ENCODE results near the gene GLI3.

DNA sequence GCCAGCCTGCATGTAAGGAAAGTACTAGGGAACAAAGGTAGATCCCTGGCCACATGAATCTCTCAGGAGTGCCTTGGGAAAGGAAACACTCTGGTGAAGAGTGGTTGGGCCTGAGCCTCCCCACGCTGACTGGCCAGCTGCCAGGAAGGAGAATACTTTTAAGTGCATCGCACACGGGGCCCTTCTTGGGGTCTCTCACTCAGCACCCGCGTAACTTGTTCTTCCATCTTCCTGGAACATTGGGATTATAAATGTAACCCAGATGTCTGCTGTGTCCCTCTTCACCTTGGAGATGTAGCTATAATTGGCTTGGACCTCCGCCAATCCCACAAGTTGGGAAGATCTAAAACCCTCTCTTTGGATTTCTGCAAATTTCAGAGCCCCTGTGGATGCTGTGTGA is 4.4 kb upstream of the GLI3 start:
- TF ChIP-seq, protein P1, sequence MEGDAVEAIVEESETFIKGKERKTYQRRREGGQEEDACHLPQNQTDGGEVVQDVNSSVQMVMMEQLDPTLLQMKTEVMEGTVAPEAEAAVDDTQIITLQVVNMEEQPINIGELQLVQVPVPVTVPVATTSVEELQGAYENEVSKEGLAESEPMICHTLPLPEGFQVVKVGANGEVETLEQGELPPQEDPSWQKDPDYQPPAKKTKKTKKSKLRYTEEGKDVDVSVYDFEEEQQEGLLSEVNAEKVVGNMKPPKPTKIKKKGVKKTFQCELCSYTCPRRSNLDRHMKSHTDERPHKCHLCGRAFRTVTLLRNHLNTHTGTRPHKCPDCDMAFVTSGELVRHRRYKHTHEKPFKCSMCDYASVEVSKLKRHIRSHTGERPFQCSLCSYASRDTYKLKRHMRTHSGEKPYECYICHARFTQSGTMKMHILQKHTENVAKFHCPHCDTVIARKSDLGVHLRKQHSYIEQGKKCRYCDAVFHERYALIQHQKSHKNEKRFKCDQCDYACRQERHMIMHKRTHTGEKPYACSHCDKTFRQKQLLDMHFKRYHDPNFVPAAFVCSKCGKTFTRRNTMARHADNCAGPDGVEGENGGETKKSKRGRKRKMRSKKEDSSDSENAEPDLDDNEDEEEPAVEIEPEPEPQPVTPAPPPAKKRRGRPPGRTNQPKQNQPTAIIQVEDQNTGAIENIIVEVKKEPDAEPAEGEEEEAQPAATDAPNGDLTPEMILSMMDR (IDR thresholded peaks at IDR 0.05), result no peak
- TF ChIP-seq POLR2A (IDR thresholded peaks at IDR 0.05), result no peak
